ENCODE measurements around the gene BCCIP.

The BCCIP gene

GRCh38 chr10:125799451-125800182 lies 23.7 kb upstream of the BCCIP start:
- DNase-seq, result no peak

- DNase-seq, result no peak
Observed at GRCh38 chr10:125801574-125801973, 21.8 kb upstream of the BCCIP start.

- no peak for DNase-seq
Observed at GRCh38 chr10:125802131-125802530, 21.2 kb upstream of the BCCIP start.

GRCh38 chr10:125802739-125803138 lies 20.6 kb upstream of the BCCIP start:
- no peak for DNase-seq

GRCh38 chr10:125808047-125808446 lies 15.3 kb upstream of the BCCIP start:
- no peak for DNase-seq

- no peak for DNase-seq
Observed at GRCh38 chr10:125811251-125811650, 12.1 kb upstream of the BCCIP start.

- DNase-seq, result no peak
Observed at GRCh38 chr10:125812128-125812750, 11.1 kb upstream of the BCCIP start.

- no peak for DNase-seq
Observed at GRCh38 chr10:125815764-125816163, 7.6 kb upstream of the BCCIP start.

GRCh38 chr10:125816548-125816947 lies 6.8 kb upstream of the BCCIP start:
- no peak for DNase-seq

- no peak for DNase-seq
Observed at GRCh38 chr10:125817337-125817946, 5.9 kb upstream of the BCCIP start.

GRCh38 chr10:125820701-125821100 lies 2.6 kb upstream of the BCCIP start:
- no peak for DNase-seq

GRCh38 chr10:125823663-125824251 lies 411 bp downstream of the BCCIP start:
- no peak for DNase-seq

- DNase-seq, result no peak
Observed at GRCh38 chr10:125824736-125825135, 1.4 kb downstream of the BCCIP start.

- no peak for DNase-seq
Observed at GRCh38 chr10:125827133-125827532, 3.8 kb downstream of the BCCIP start.

- no peak for DNase-seq
Observed at GRCh38 chr10:125828311-125828710, 5.0 kb downstream of the BCCIP start.

- DNase-seq, result no peak
Observed at GRCh38 chr10:125836746-125837145, 13.4 kb downstream of the BCCIP start.

- DNase-seq, result no peak
Observed at GRCh38 chr10:125838802-125839575, 15.6 kb downstream of the BCCIP start.

- DNase-seq, result no peak
Observed at GRCh38 chr10:125840406-125840805, 17.1 kb downstream of the BCCIP start.

- DNase-seq, result peak; percentile 2 to 16
Observed at GRCh38 chr10:125840955-125841354, 17.6 kb downstream of the BCCIP start.

GRCh38 chr10:125843603-125844329 lies 20.4 kb downstream of the BCCIP start:
- no peak for DNase-seq

- no peak for DNase-seq
Observed at GRCh38 chr10:125844751-125845221, 21.4 kb downstream of the BCCIP start.

- no peak for DNase-seq
Observed at GRCh38 chr10:125845617-125846016, 22.3 kb downstream of the BCCIP start.
